ENCODE measurements around the gene ASPG. TPM values are rescaled to one million over a fixed set of nuclear protein-coding genes. Genes with fewer than 3 reads are reported as not detected.

ASPG gene
- total RNA-seq, 1 experiment from 2014 or later = 3.4 TPM

DNA sequence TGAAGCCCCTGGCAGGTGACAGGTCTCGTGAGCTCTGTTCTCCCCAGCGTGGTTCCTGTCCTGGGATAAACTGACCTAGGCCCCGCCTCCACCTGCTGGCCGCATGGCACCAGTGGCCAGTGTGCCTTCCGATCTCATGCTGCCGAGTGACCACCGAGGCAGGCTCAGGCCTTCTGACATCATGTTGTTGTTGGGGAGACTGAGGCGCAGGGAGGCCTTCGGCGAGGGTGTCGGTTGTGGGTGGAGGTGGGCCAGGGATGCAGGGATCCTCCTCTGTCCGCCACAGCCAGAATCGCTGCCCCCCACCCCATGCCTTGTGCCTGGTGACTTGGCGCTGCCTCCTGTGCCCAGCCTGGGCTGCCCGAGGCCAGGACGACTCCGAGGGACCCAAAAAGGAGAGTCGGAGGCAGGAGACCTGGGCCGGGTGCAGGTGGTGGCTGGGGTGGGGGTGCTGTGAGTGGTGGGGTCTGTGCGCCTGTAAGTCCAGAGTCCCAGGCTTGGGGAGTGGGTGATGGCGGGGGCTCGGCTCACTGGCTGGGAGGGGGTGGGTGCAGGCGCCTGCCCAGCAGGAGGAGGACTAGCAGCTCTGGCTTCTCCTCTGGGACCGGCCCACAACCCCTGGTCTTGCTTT is 24.3 kb downstream of the ASPG start:
- TF ChIP-seq, protein P1, sequence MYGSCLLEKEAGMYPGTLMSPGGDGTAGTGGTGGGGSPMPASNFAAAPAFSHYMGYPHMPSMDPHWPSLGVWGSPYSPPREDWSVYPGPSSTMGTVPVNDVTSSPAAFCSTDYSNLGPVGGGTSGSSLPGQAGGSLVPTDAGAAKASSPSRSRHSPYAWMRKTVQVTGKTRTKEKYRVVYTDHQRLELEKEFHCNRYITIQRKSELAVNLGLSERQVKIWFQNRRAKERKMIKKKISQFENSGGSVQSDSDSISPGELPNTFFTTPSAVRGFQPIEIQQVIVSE (CRISPR knock-in tag; IDR thresholded peaks at IDR 0.05; ENCODE audit: borderline replicate concordance) = no peak
- TF ChIP-seq OVOL2 (CRISPR knock-in tag; IDR thresholded peaks at IDR 0.05; ENCODE audit: borderline replicate concordance) (no peak), SMAD4 (CRISPR knock-in tag; IDR thresholded peaks at IDR 0.05) (no peak)
- TF ChIP-seq, protein P2, sequence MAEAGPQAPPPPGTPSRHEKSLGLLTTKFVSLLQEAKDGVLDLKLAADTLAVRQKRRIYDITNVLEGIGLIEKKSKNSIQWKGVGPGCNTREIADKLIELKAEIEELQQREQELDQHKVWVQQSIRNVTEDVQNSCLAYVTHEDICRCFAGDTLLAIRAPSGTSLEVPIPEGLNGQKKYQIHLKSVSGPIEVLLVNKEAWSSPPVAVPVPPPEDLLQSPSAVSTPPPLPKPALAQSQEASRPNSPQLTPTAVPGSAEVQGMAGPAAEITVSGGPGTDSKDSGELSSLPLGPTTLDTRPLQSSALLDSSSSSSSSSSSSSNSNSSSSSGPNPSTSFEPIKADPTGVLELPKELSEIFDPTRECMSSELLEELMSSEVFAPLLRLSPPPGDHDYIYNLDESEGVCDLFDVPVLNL (CRISPR knock-in tag; IDR thresholded peaks at IDR 0.05; ENCODE audit: borderline replicate concordance, low read depth) = no peak
- no peak for ATAC-seq
- Mint-ChIP-seq H3K4me1 (peaks cover 2% of the 10 kb centered on the region; the same call in 1 of the 2 replicates), H3K27ac (no peak overlapping the region), H3K9me3 (no peaks in the 10 kb centered on the region), H3K4me3 (no peak overlapping the region), H3K36me3 (no peaks in the 10 kb centered on the region), H3K27me3 (ENCODE audit: low read depth) (no peaks in the 10 kb centered on the region)
- DNase-seq (ENCODE audit: low spot score) = peak; percentile 7
- ChIA-PET POLR2A (no interaction called here), CTCF (interaction anchor here (0.7 to 6.5 kb wide), 3 partner anchors 16 to 106 kb away, joined by 3 to 44 read pairs (median 4); no protein-coding TSS in a partner anchor)

DNA sequence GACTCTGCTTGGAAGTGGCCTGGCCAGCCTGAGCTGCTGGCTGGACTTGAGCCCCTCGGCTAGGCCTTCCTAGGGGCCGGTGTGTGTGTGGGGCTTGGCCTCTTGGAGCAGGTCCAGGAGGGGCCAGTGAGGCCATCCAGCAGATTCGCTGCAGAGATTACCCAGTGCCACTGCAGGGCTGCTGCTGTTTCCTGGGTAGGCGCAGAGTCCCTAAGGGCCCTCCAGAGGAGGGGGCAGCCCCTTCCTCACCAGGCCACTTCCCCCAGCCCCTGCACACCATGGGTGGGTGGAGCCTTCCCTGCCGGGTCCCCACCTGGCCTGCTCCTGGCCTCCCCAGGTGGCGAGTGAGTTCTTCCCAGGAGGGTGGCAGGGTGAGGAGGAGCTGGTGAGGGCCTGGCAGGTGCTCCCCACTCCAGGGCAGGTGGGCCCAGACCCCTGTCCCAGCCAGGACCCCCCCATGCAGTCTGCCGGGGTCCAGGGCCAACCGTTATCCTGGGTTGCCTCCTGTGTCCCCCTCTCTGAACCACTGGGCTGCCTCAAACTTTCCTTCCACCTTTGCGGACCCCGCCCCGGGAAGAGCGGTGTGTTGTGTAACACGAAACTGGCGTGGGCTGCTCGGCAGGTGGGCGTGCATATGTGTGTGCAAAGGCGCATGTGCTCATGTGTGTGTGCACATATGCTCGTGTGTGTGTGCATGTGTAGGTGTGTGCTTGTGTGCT is 25.1 kb downstream of the ASPG start:
- DNase-seq (ENCODE audit: low spot score) = peak; percentile 9
- no peak for TF ChIP-seq ATF1 (CRISPR knock-in tag; IDR thresholded peaks at IDR 0.05)
- no peak for TF ChIP-seq RORB (CRISPR knock-in tag; IDR thresholded peaks at IDR 0.05)
- Mint-ChIP-seq H3K4me1 (peaks cover 2% of the 10 kb centered on the region; the same call in 1 of the 2 replicates), H3K9me3 (no peaks in the 10 kb centered on the region), H3K36me3 (no peaks in the 10 kb centered on the region), H3K4me3 (no peak overlapping the region), H3K27me3 (ENCODE audit: low read depth) (peaks cover 5% of the 10 kb centered on the region), H3K27ac (no peak overlapping the region)
- CTCF ChIA-PET = no interaction called here
- ATAC-seq = no peak
- POLR2A ChIA-PET = interaction anchor here (0.5 kb wide), 1 partner anchor 332 kb away, joined by 3 read pairs; no protein-coding TSS in a partner anchor

DNA sequence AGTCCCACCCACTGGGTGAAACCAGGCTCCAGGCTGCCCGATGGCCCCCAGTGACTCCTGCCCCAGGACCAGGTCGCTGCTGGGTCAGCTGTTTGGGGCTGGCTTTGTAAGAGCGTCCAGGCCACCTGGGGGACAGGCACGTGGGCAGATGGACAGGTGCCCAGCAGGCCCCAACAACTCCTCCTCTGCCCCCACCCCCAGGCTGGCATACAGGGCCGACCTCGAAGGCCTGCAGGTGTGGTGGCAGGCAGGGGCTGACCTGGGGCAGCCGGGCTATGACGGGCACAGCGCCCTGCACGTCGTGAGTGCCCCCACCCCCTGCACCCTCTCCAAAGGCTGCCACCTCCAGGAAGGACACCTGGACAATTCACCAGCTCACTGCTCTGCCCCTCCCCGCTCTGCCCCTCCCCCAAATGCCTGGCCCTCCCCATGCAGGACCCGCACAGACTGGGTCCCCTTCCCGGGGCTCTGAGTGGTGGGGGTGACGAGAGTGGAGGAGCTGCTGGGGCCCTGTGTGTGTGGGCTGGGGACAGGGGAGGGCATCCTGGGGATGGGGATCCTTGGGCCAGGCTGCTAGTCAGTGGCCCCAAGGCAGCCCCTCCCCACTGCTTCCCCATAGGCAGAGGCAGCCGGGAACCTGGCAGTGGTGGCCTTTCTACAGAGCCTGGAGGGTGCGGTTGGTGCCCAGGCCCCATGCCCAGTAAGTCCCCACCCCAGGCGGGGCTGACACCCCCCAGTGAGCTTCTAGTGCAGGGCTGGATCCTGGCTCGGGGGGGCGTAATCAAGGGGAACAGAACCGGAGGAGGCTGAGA is 26.0 kb downstream of the ASPG start:
- ChIA-PET POLR2A (no interaction called here), CTCF (no interaction called here)
- Mint-ChIP-seq H3K4me3 (no peak overlapping the region), H3K27me3 (ENCODE audit: low read depth) (peaks cover 12% of the 10 kb centered on the region), H3K27ac (no peak overlapping the region), H3K9me3 (no peaks in the 10 kb centered on the region), H3K36me3 (no peaks in the 10 kb centered on the region), H3K4me1 (peaks cover 2% of the 10 kb centered on the region; the same call in 1 of the 2 replicates)
- ATAC-seq (no peak), DNase-seq (ENCODE audit: low spot score) (peak; percentile 9)
- TF ChIP-seq NFE2L1 (CRISPR knock-in tag; IDR thresholded peaks at IDR 0.05) (no peak), TEAD4 (CRISPR knock-in tag; IDR thresholded peaks at IDR 0.05) (no peak), RORB (CRISPR knock-in tag; IDR thresholded peaks at IDR 0.05) (no peak), PRRX2 (CRISPR knock-in tag; IDR thresholded peaks at IDR 0.05) (no peak), NFATC4 (CRISPR knock-in tag; IDR thresholded peaks at IDR 0.05) (no peak), ETV6 (CRISPR knock-in tag; IDR thresholded peaks at IDR 0.05) (no peak), FOXK1 (CRISPR knock-in tag; IDR thresholded peaks at IDR 0.05) (no peak), ZNF232 (CRISPR knock-in tag; IDR thresholded peaks at IDR 0.05) (no peak), SMAD4 (CRISPR knock-in tag; IDR thresholded peaks at IDR 0.05) (no peak)
- TF ChIP-seq, protein P3, sequence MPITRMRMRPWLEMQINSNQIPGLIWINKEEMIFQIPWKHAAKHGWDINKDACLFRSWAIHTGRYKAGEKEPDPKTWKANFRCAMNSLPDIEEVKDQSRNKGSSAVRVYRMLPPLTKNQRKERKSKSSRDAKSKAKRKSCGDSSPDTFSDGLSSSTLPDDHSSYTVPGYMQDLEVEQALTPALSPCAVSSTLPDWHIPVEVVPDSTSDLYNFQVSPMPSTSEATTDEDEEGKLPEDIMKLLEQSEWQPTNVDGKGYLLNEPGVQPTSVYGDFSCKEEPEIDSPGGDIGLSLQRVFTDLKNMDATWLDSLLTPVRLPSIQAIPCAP (CRISPR knock-in tag; IDR thresholded peaks at IDR 0.05) = no peak
- TF ChIP-seq, protein P4, sequence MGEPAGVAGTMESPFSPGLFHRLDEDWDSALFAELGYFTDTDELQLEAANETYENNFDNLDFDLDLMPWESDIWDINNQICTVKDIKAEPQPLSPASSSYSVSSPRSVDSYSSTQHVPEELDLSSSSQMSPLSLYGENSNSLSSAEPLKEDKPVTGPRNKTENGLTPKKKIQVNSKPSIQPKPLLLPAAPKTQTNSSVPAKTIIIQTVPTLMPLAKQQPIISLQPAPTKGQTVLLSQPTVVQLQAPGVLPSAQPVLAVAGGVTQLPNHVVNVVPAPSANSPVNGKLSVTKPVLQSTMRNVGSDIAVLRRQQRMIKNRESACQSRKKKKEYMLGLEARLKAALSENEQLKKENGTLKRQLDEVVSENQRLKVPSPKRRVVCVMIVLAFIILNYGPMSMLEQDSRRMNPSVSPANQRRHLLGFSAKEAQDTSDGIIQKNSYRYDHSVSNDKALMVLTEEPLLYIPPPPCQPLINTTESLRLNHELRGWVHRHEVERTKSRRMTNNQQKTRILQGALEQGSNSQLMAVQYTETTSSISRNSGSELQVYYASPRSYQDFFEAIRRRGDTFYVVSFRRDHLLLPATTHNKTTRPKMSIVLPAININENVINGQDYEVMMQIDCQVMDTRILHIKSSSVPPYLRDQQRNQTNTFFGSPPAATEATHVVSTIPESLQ (CRISPR knock-in tag; IDR thresholded peaks at IDR 0.05) = no peak
- TF ChIP-seq, protein P5, sequence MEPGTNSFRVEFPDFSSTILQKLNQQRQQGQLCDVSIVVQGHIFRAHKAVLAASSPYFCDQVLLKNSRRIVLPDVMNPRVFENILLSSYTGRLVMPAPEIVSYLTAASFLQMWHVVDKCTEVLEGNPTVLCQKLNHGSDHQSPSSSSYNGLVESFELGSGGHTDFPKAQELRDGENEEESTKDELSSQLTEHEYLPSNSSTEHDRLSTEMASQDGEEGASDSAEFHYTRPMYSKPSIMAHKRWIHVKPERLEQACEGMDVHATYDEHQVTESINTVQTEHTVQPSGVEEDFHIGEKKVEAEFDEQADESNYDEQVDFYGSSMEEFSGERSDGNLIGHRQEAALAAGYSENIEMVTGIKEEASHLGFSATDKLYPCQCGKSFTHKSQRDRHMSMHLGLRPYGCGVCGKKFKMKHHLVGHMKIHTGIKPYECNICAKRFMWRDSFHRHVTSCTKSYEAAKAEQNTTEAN (CRISPR knock-in tag; IDR thresholded peaks at IDR 0.05) = no peak
- TF ChIP-seq, protein P6, sequence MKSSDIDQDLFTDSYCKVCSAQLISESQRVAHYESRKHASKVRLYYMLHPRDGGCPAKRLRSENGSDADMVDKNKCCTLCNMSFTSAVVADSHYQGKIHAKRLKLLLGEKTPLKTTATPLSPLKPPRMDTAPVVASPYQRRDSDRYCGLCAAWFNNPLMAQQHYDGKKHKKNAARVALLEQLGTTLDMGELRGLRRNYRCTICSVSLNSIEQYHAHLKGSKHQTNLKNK (CRISPR knock-in tag; IDR thresholded peaks at IDR 0.05) = no peak
- TF ChIP-seq, protein P7, sequence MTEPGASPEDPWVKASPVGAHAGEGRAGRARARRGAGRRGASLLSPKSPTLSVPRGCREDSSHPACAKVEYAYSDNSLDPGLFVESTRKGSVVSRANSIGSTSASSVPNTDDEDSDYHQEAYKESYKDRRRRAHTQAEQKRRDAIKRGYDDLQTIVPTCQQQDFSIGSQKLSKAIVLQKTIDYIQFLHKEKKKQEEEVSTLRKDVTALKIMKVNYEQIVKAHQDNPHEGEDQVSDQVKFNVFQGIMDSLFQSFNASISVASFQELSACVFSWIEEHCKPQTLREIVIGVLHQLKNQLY (CRISPR knock-in tag; IDR thresholded peaks at IDR 0.05) = no peak
- TF ChIP-seq, protein P8, sequence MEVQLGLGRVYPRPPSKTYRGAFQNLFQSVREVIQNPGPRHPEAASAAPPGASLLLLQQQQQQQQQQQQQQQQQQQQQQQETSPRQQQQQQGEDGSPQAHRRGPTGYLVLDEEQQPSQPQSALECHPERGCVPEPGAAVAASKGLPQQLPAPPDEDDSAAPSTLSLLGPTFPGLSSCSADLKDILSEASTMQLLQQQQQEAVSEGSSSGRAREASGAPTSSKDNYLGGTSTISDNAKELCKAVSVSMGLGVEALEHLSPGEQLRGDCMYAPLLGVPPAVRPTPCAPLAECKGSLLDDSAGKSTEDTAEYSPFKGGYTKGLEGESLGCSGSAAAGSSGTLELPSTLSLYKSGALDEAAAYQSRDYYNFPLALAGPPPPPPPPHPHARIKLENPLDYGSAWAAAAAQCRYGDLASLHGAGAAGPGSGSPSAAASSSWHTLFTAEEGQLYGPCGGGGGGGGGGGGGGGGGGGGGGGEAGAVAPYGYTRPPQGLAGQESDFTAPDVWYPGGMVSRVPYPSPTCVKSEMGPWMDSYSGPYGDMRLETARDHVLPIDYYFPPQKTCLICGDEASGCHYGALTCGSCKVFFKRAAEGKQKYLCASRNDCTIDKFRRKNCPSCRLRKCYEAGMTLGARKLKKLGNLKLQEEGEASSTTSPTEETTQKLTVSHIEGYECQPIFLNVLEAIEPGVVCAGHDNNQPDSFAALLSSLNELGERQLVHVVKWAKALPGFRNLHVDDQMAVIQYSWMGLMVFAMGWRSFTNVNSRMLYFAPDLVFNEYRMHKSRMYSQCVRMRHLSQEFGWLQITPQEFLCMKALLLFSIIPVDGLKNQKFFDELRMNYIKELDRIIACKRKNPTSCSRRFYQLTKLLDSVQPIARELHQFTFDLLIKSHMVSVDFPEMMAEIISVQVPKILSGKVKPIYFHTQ (CRISPR knock-in tag; IDR thresholded peaks at IDR 0.05) = no peak
